Uterus (tissue), 4 donors: Measurements from ENCODE around the gene WWOX. TPM values are rescaled to one million over a fixed set of nuclear protein-coding genes. Genes with fewer than 3 reads are reported as not detected.

ENCODE experiments used
- DNase-seq, 2 donors: peaks; one replicate each; pipeline ENCODE4 v3.0.0-alpha.2; 2019 to 2020
- H3K27ac ChIP-seq, 2 donors: fragments of 200-600 bp; sonication (generic); 1 replicate in 1 of 2; 2 replicates in 1 of 2; pipeline ENCODE4 v1.5.1; 2016 to 2018
- H3K27me3 ChIP-seq, 2 donors: fragments of 200-600 bp; sonication (generic); one replicate each; pipeline ENCODE4 v1.5.1; 2018 to 2019; ENCODE audit warnings: control low read depth in 1 of 2
- H3K36me3 ChIP-seq, 2 donors: fragments of 200-600 bp; sonication (generic); one replicate each; pipeline ENCODE4 v1.5.1; 2019; ENCODE audit warnings: control low read depth in 1 of 2
- H3K4me1 ChIP-seq, 2 donors: fragments of 200-600 bp; sonication (generic); one replicate each; pipeline ENCODE4 v1.5.1; 2018 to 2019; ENCODE audit warnings: control low read depth in 1 of 2
- H3K4me3 ChIP-seq, 2 donors: fragments of 200-600 bp; sonication (generic); 1 replicate in 1 of 2; 2 replicates in 1 of 2; pipeline ENCODE4 v1.5.1; 2018 to 2019; ENCODE audit warnings: mild to moderate bottlenecking in 1 of 2
- H3K9me3 ChIP-seq, 2 donors: fragments of 200-600 bp; sonication (generic); one replicate each; pipeline ENCODE4 v1.5.1; 2019; ENCODE audit warnings: control low read depth in 1 of 2
- POLR2A ChIP-seq, 2 donors: fragments of 450-650 bp; IDR thresholded peaks; one replicate each; pipeline ENCODE4 v1.6.1; 2016; ENCODE audit warnings: antibody characterized with exemption in 2 of 2, mild to moderate bottlenecking in 1 of 2, moderate library complexity in 1 of 2
- intact Hi-C: fragments of 100-400 bp; cut with DNase I; formaldehyde crosslinking; loops from one replicate; pipeline ENCODE4 v1.15.1; 2023; ENCODE audit warnings: low total_unique reads
- total RNA-seq, 4 donors: library from RNA; depleted of rRNA in 3 of 4; stranded (reverse); fragments of >200 nt in 3 of 4; gene quantifications; one replicate each; pipeline versions ENCODE4 v1.1.0 to v1.2.4, GENCODE V29; 2014 to 2023
- TF ChIP-seq, protein P1 (sequence below), 4 experiments: fragments of 200-600 bp in 2 of 4; fragments of 450-650 bp in 2 of 4; sonication (generic) in 2 of 4; IDR thresholded peaks; one replicate each; pipeline ENCODE4 v1.5.1; 2016 to 2019; ENCODE audit warnings: antibody characterized with exemption in 4 of 4, mild to moderate bottlenecking in 2 of 4, moderate library complexity in 1 of 4
- donor health status: DM: yes; HTN: yes; CAD: no.

The WWOX gene
- total RNA-seq, 4 donors from 2014 or later: 34.1 to 99.9 (median 55.8) TPM

DNA sequence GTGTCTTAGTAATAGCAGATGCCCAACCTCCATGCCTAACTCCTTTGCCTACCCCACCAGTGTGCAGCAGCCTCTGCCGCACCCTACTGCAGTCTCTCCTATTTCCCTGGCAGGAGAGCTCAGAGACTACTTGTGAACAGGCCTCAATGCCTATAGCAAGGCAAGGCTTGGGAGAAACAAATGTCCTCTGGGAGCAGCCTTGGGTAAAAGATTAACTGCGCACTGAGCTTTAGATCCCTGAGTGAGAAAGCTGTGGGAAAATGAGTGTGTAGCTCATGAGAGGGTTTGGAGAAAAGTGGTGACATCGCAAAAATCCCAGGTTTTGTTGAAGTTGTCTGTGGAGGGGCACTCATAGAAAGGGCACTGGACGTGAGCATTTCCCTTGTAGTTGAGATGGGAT lies 335.8 kb downstream of the WWOX start:
- H3K4me1 ChIP-seq: no peaks in the 10 kb centered on the region
- H3K4me3 ChIP-seq: no peak overlapping the region
- no peaks in the 10 kb centered on the region for H3K27me3 ChIP-seq
- intact Hi-C loops: no loop called here
- H3K9me3 ChIP-seq: no peaks in the 10 kb centered on the region
- H3K36me3 ChIP-seq: no peaks in the 10 kb centered on the region
- no peak overlapping the region for H3K27ac ChIP-seq
- no peak for DNase-seq
- TF ChIP-seq, protein P1, sequence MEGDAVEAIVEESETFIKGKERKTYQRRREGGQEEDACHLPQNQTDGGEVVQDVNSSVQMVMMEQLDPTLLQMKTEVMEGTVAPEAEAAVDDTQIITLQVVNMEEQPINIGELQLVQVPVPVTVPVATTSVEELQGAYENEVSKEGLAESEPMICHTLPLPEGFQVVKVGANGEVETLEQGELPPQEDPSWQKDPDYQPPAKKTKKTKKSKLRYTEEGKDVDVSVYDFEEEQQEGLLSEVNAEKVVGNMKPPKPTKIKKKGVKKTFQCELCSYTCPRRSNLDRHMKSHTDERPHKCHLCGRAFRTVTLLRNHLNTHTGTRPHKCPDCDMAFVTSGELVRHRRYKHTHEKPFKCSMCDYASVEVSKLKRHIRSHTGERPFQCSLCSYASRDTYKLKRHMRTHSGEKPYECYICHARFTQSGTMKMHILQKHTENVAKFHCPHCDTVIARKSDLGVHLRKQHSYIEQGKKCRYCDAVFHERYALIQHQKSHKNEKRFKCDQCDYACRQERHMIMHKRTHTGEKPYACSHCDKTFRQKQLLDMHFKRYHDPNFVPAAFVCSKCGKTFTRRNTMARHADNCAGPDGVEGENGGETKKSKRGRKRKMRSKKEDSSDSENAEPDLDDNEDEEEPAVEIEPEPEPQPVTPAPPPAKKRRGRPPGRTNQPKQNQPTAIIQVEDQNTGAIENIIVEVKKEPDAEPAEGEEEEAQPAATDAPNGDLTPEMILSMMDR (IDR thresholded peaks at IDR 0.05): no peak
- TF ChIP-seq POLR2A (IDR thresholded peaks at IDR 0.05): no peak

DNA sequence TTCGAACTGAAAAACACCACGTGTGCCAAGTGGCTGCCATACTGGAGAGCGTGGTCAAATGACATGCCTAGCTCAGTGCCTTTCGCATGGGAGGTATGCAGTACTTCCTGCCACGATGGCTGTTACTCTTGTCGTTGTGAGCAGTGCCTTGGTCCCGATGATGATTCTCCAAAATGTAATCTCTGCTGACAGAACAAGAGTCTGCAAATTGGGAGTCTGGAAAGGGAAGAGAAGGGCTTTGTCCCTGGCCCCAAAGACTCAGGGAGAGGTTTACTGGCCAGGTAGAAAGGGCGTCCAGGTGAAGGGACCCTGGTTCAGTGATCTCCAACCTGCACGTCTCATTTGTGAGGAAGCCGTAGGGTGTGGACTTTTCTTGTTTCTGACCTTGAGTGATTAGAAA lies 336.6 kb downstream of the WWOX start:
- intact Hi-C loops: no loop called here
- no peaks in the 10 kb centered on the region for H3K4me1 ChIP-seq
- TF ChIP-seq, protein P1 (IDR thresholded peaks at IDR 0.05): no peak
- TF ChIP-seq POLR2A (IDR thresholded peaks at IDR 0.05): no peak
- DNase-seq: no peak
- no peaks in the 10 kb centered on the region for H3K9me3 ChIP-seq
- no peaks in the 10 kb centered on the region for H3K27me3 ChIP-seq
- H3K27ac ChIP-seq: no peak overlapping the region
- H3K36me3 ChIP-seq: no peaks in the 10 kb centered on the region
- no peak overlapping the region for H3K4me3 ChIP-seq

DNA sequence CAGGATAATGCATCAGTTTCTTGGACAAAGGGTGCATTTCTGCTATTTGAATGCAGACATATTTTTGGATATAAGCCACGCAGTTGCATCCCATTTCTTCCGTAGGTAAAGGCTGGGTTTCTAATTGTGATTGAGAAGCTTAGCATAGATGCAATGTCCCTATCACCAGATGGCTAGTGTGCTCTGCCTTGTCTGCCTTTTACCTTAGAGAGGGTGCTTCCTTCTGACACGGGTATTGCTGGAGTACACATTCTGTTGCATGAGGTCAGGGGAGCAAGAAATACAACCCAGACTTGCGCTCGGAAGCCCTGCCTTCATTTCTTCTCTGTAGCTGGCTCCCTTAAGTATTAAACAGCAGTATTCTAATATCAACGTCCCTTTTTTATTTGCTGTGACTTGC lies 337.4 kb downstream of the WWOX start:
- no peak overlapping the region for H3K4me3 ChIP-seq
- no peaks in the 10 kb centered on the region for H3K36me3 ChIP-seq
- no peaks in the 10 kb centered on the region for H3K27me3 ChIP-seq
- no peak overlapping the region for H3K27ac ChIP-seq
- no peak for TF ChIP-seq POLR2A (IDR thresholded peaks at IDR 0.05)
- TF ChIP-seq, protein P1 (IDR thresholded peaks at IDR 0.05): no peak
- no peak for DNase-seq
- H3K4me1 ChIP-seq: no peaks in the 10 kb centered on the region
- H3K9me3 ChIP-seq: no peaks in the 10 kb centered on the region
- intact Hi-C loops: no loop called here

DNA sequence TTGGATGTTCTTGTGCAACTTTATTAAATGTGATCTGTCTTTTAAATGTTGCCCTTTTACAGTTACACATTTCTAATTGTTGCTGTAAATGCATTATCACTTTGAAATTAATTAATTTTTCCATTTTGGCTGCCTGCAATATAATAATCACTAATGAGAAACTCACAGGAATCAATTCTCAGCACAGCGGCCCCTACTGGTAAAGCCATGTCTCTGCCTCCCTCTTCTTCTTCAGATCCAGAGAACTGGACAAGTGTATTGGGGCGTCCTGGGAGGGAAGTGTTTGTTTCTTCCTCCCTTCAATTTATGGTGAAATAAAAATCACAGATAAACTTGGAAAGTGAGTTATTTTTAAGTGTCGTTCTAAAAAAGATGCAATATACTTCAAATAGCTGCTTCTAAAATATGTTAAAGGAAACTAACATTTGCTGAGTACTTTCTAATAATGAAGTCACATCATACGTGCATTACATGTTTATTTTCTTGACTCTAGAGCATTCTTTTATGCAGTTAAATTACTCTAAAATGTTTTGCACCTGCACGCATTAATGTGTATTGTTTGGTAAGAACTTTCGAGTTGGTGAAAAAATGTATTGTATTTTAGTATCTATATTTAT lies 338.0 kb downstream of the WWOX start:
- Histone ChIP-seq H3K4me1 (no peaks in the 10 kb centered on the region), H3K9me3 (no peaks in the 10 kb centered on the region), H3K27ac (no peak overlapping the region), H3K36me3 (no peaks in the 10 kb centered on the region), H3K27me3 (no peaks in the 10 kb centered on the region), H3K4me3 (no peak overlapping the region)
- intact Hi-C loops: no loop called here
- TF ChIP-seq POLR2A (IDR thresholded peaks at IDR 0.05): no peak
- TF ChIP-seq, protein P1 (IDR thresholded peaks at IDR 0.05): peak; percentile 50 to 68 (median 60)
- DNase-seq: peak in 1 of 2 donors; percentile 26

DNA sequence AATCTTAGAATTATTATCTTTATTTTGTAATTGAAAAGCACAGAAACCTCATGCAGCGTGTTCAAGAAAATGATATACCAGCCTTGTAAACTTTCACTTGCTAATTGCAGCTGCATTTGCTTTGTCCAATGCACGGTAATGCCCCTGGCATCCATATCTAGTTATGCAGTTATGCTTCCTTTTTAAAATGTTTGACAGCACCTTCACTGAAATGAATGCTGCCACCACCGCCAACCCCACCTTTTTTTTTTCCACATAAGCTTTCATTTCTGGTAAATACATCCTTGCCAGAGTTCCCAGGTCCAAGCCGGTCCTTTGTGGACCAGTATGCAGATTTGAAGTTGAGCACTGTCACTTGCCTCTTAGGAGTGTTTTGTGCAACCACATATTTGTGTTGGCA lies 338.8 kb downstream of the WWOX start:
- no peak for TF ChIP-seq POLR2A (IDR thresholded peaks at IDR 0.05)
- TF ChIP-seq, protein P1 (IDR thresholded peaks at IDR 0.05): no peak
- Histone ChIP-seq H3K4me1 (no peaks in the 10 kb centered on the region), H3K27me3 (no peaks in the 10 kb centered on the region), H3K27ac (no peak overlapping the region), H3K4me3 (no peak overlapping the region), H3K9me3 (no peaks in the 10 kb centered on the region), H3K36me3 (no peaks in the 10 kb centered on the region)
- DNase-seq: no peak
- intact Hi-C loops: no loop called here
